Stimulated activated CD4-positive, alpha-beta T cell treated with anti-CD3 and anti-CD28 coated beads, Interleukin-12 subunit alpha, Interleukin-12 subunit beta, amount 100 ng/mL, for 4 hours (primary cell): Measurements from ENCODE around the gene RNPEPL1.
"Not testable (repeated sequence)": the region's sequence is repeated elsewhere in the genome, so short reads cannot be mapped to it uniquely, and the experiment has no call there.

Experiments used
- DNase-seq: peaks from one replicate; pipeline ENCODE4 v3.0.0-alpha.2; 2020

RNPEPL1 gene

GRCh38 chr2:240605867-240606743 lies 37.8 kb downstream of the RNPEPL1 start:
- DNase-seq = no peak

GRCh38 chr2:240611601-240612210 lies 43.4 kb downstream of the RNPEPL1 start:
- no peak for DNase-seq

GRCh38 chr2:240613781-240614180 lies 45.5 kb downstream of the RNPEPL1 start:
- no peak for DNase-seq

GRCh38 chr2:240614391-240614790 lies 46.1 kb downstream of the RNPEPL1 start:
- no peak for DNase-seq

GRCh38 chr2:240615396-240615795 lies 47.1 kb downstream of the RNPEPL1 start:
- no peak for DNase-seq

- DNase-seq = no peak
These were observed 47.7 kb downstream of the RNPEPL1 start for GRCh38 chr2:240615820-240616547.

- DNase-seq = not testable (repeated sequence)
These were observed 48.8 kb downstream of the RNPEPL1 start for GRCh38 chr2:240616860-240617666.

- DNase-seq = no peak
These were observed 50.5 kb downstream of the RNPEPL1 start for GRCh38 chr2:240618776-240619175.

- DNase-seq = no peak
These were observed 51.3 kb downstream of the RNPEPL1 start for GRCh38 chr2:240619506-240620148.

GRCh38 chr2:240620149-240620731 lies 52.0 kb downstream of the RNPEPL1 start:
- no peak for DNase-seq

GRCh38 chr2:240620859-240621258 lies 52.6 kb downstream of the RNPEPL1 start:
- no peak for DNase-seq

- DNase-seq = no peak
These were observed 53.8 kb downstream of the RNPEPL1 start for GRCh38 chr2:240622060-240622411.

GRCh38 chr2:240622531-240623235 lies 54.4 kb downstream of the RNPEPL1 start:
- DNase-seq = peak; percentile 46

GRCh38 chr2:240623531-240624010 lies 55.3 kb downstream of the RNPEPL1 start:
- DNase-seq = no peak

GRCh38 chr2:240624011-240624949 lies 56.0 kb downstream of the RNPEPL1 start:
- DNase-seq = no peak

GRCh38 chr2:240624950-240625621 lies 56.8 kb downstream of the RNPEPL1 start, which contains the start of gene GPR35:
TSS of gene GPR35 (plus strand) at chr2:240625480. CDS start at chr2:240629953, 4,473 bp downstream.
- peak; percentile 63 for DNase-seq

GRCh38 chr2:240626531-240627300 lies 58.4 kb downstream of the RNPEPL1 start:
- DNase-seq = no peak
